Esophagus squamous epithelium (tissue), 4 donors: ENCODE data around the gene DENND6A.

ENCODE experiments used
- CTCF ChIP-seq, 6 experiments: fragments of 450-650 bp in 4 of 6; fragments of 200-600 bp in 2 of 6; sonication (generic) in 2 of 6; IDR thresholded peaks; one replicate each; pipeline ENCODE4 v1.5.1; 2016 to 2019; ENCODE audit warnings: antibody characterized with exemption in 6 of 6, mild to moderate bottlenecking in 4 of 6, moderate library complexity in 4 of 6
- POLR2A ChIP-seq, 4 donors: fragments of 450-650 bp; IDR thresholded peaks; one replicate each; pipeline ENCODE4 v1.6.1; 2017; ENCODE audit warnings: antibody characterized with exemption in 4 of 4, mild to moderate bottlenecking in 4 of 4, moderate library complexity in 3 of 4

GRCh38 chr3:57688291-57688690 lies 4.6 kb downstream of the DENND6A start:
- no peak for TF ChIP-seq CTCF (IDR thresholded peaks at IDR 0.05)
- TF ChIP-seq POLR2A (IDR thresholded peaks at IDR 0.05) = no peak
